H1 (cell line): Measurements from ENCODE around the gene DTX3. TPM values are rescaled to one million over a fixed set of nuclear protein-coding genes. Genes with fewer than 3 reads are reported as not detected.
A peak's percentile ranks its signal among the peaks of the same experiment; 100 is the strongest.

Source experiments
- CBX8 ChIP-seq: fragments of 300-800, 300-1000 bp; sonication (generic); IDR thresholded peaks from 2 replicates; pipeline ENCODE4 v1.7.1; 2016; ENCODE audit warnings: low read depth, low read length, borderline replicate concordance
- CEBPB ChIP-seq: IDR thresholded peaks from 2 replicates; pipeline ENCODE4 v1.6.1; 2012; ENCODE audit warnings: low read depth, low read length
- CHD2 ChIP-seq: IDR thresholded peaks from 2 replicates; pipeline ENCODE4 v1.6.1; 2012; ENCODE audit warnings: low read length, improper control_type of control experiment
- CTCF ChIP-seq, 3 experiments: IDR thresholded peaks; 1 replicate in 2 of 3; 2 replicates in 1 of 3; pipeline versions ENCODE4 v1.5.1 to v1.6.1; 2011; ENCODE audit warnings: low read length in 3 of 3, mild to moderate bottlenecking in 3 of 3, inconsistent platforms in 2 of 3, low read depth in 1 of 3, moderate library complexity in 1 of 3; ENCODE audit not compliant: insufficient read depth in 1 of 3; ENCODE audit errors: control extremely low read depth in 1 of 3
- EP300 ChIP-seq, 2 experiments: IDR thresholded peaks; 1 replicate in 1 of 2; 2 replicates in 1 of 2; pipeline ENCODE4 v1.6.1; 2011 to 2012; ENCODE audit warnings: low read depth in 2 of 2, low read length in 2 of 2, mild to moderate bottlenecking in 2 of 2, borderline replicate concordance in 1 of 2, inconsistent platforms in 1 of 2, moderate library complexity in 1 of 2
- EZH2 ChIP-seq: fragments of 200-600 bp; sonication (generic); IDR thresholded peaks from 2 replicates; pipeline ENCODE4 v1.7.1; 2012; ENCODE audit warnings: low read depth, mild to moderate bottlenecking, moderate library complexity, low read length, inconsistent platforms; ENCODE audit not compliant: severe bottlenecking
- JUND ChIP-seq: IDR thresholded peaks from 2 replicates; pipeline ENCODE4 v1.6.1; 2011; ENCODE audit warnings: mild to moderate bottlenecking, improper control_type of control experiment, low read length
- KDM4A ChIP-seq: IDR thresholded peaks from one replicate; pipeline ENCODE4 v1.7.1; 2012; ENCODE audit warnings: low read depth, mild to moderate bottlenecking, moderate library complexity, low read length, inconsistent platforms; ENCODE audit not compliant: severe bottlenecking
- POLR2A ChIP-seq, 2 experiments: IDR thresholded peaks; 1 replicate in 1 of 2; 2 replicates in 1 of 2; pipeline ENCODE4 v1.6.1; 2011; ENCODE audit warnings: low read depth in 2 of 2, low read length in 2 of 2, mild to moderate bottlenecking in 2 of 2; ENCODE audit errors: control extremely low read depth in 1 of 2
- POLR2AphosphoS5 ChIP-seq: IDR thresholded peaks from 2 replicates; pipeline ENCODE4 v1.6.1; 2011; ENCODE audit warnings: low read depth, low read length
- RBBP5 ChIP-seq: IDR thresholded peaks from 2 replicates; pipeline ENCODE4 v1.7.1; 2012; ENCODE audit warnings: low read depth, mild to moderate bottlenecking, inconsistent platforms, low read length, moderate library complexity, borderline replicate concordance
- RFX5 ChIP-seq: IDR thresholded peaks from 2 replicates; pipeline ENCODE4 v1.6.1; 2011; ENCODE audit warnings: low read depth, low read length, improper control_type of control experiment, borderline replicate concordance
- SIN3A ChIP-seq, 2 experiments: IDR thresholded peaks in 1 of 2; conservative IDR thresholded peaks in 1 of 2; 2 replicates each; pipeline ENCODE4 v1.6.1; 2011 to 2012; ENCODE audit warnings: low read length in 2 of 2, improper control_type of control experiment in 1 of 2, low read depth in 1 of 2, mild to moderate bottlenecking in 1 of 2
- SP4 ChIP-seq: IDR thresholded peaks from 2 replicates; pipeline ENCODE4 v1.6.1; 2012; ENCODE audit warnings: low read length, inconsistent platforms
- SUZ12 ChIP-seq: fragments of 200-600 bp; sonication (generic); IDR thresholded peaks from 2 replicates; pipeline ENCODE4 v1.6.1; 2012; ENCODE audit warnings: mild to moderate bottlenecking, inconsistent platforms, low read length, moderate library complexity, mixed read lengths
- polyA plus RNA-seq, 7 experiments: library from polyadenylated mRNA; depleted of rRNA in 3 of 7; stranded (reverse) in 5 of 7; unstranded in 2 of 7; fragments of >200 nt in 5 of 7; fragments of 200-250 nt in 2 of 7; gene quantifications; 1 replicate in 5 of 7; 2 replicates in 1 of 7; 4 replicates in 1 of 7; pipeline versions ENCODE4 v1.2.1 to v1.2.3, GENCODE V29; 2011 to 2013; ENCODE audit warnings: missing spikeins in 2 of 7, mixed read lengths in 2 of 7
- total RNA-seq: library from RNA; stranded (reverse); fragmentation: NEBNext Ultra II Directional; extraction: Animal tissue kit (Norgen Biotek cat#: 25700); gene quantifications from 2 replicates; pipeline ENCODE4 v1.2.1, GENCODE V29; 2021

Gene DTX3
- total and polyA plus RNA-seq, 2 of the 8 experiments (the other 6 are each of a cell fraction or from before 2014, with no cell fraction given) = 41.8 to 92.5 TPM

- TF ChIP-seq CTCF (IDR thresholded peaks at IDR 0.05; ENCODE audit: control extremely low read depth in 1 of 3, insufficient read depth in 1 of 3, low read depth in 1 of 3, low read length in 3 of 3) (no peak), POLR2A (IDR thresholded peaks at IDR 0.05; ENCODE audit: control extremely low read depth in 1 of 2, low read depth in 2 of 2, low read length in 2 of 2) (no peak), SP4 (no peak), RFX5 (no peak), CHD2 (no peak), EZH2 (peak; percentile 86), EP300 (IDR thresholded peaks at IDR 0.05; ENCODE audit: borderline replicate concordance in 1 of 2, low read depth in 2 of 2, low read length in 2 of 2) (no peak), CEBPB (no peak), CBX8 (no peak), KDM4A (peak; percentile 84), SIN3A (conservative IDR thresholded peaks at IDR 0.05 in 1 of 2, IDR thresholded peaks at IDR 0.05 in 1 of 2; ENCODE audit: low read depth in 1 of 2, low read length in 2 of 2) (no peak), SUZ12 (peak; percentile 92), JUND (no peak), RBBP5 (no peak), POLR2AphosphoS5 (no peak)
These were observed 27.7 kb downstream of the DTX3 start (continued) for GRCh38 chr12:57632073-57632957.
